Measurements from ENCODE around the gene CELA2B. TPM values are rescaled to one million over a fixed set of nuclear protein-coding genes. Genes with fewer than 3 reads are reported as not detected.

CELA2B gene
- total RNA-seq, 2 donors from 2014 or later = 333 to 1,481 TPM

GRCh38 chr1:15501208-15502032 is 25.5 kb downstream of the CELA2B start:
- H3K27ac ChIP-seq = peak overlapping the region in 2 of 4 donors; percentile 48 to 55
- H3K27me3 ChIP-seq = no peaks in the 10 kb centered on the region
- H3K4me1 ChIP-seq = peaks cover 20% of the 10 kb centered on the region
- no peaks in the 10 kb centered on the region for H3K36me3 ChIP-seq (replicated peaks in 1 of 2; ENCODE audit: insufficient read depth in 1 of 2, low read depth in 2 of 2)
- peak; percentile 67 for ATAC-seq
- 67% methylated on average over 17 of the region's 17 CpGs for WGBS, 2 donors
- TF ChIP-seq, protein P1, sequence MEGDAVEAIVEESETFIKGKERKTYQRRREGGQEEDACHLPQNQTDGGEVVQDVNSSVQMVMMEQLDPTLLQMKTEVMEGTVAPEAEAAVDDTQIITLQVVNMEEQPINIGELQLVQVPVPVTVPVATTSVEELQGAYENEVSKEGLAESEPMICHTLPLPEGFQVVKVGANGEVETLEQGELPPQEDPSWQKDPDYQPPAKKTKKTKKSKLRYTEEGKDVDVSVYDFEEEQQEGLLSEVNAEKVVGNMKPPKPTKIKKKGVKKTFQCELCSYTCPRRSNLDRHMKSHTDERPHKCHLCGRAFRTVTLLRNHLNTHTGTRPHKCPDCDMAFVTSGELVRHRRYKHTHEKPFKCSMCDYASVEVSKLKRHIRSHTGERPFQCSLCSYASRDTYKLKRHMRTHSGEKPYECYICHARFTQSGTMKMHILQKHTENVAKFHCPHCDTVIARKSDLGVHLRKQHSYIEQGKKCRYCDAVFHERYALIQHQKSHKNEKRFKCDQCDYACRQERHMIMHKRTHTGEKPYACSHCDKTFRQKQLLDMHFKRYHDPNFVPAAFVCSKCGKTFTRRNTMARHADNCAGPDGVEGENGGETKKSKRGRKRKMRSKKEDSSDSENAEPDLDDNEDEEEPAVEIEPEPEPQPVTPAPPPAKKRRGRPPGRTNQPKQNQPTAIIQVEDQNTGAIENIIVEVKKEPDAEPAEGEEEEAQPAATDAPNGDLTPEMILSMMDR (IDR thresholded peaks at IDR 0.05) = peak in 6 of 7 experiments; percentile 66 to 81 (median 69)
- TF ChIP-seq POLR2A (IDR thresholded peaks at IDR 0.05) = no peak
- DNase-seq = peak; percentile 72 to 85 (median 80)
- no peak overlapping the region for H3K4me3 ChIP-seq
- intact Hi-C loops (cut with DNase I) = no loop called here
- H3K9me3 ChIP-seq = no peaks in the 10 kb centered on the region

- Histone ChIP-seq H3K4me1 (peaks cover 36% of the 10 kb centered on the region), H3K27ac (no peak overlapping the region), H3K9me3 (no peaks in the 10 kb centered on the region), H3K36me3 (replicated peaks in 1 of 2; ENCODE audit: insufficient read depth in 1 of 2, low read depth in 2 of 2) (no peaks in the 10 kb centered on the region), H3K4me3 (no peak overlapping the region), H3K27me3 (no peaks in the 10 kb centered on the region)
- DNase-seq (no peak), ATAC-seq (no peak)
- no peak for TF ChIP-seq POLR2A (IDR thresholded peaks at IDR 0.05)
- intact Hi-C loops (cut with DNase I) = no loop called here
- WGBS, 2 donors = 79 to 100% methylated on average over 1 to 4 of the region's 4 CpGs
Measured at GRCh38 chr1:15504436-15504835, 28.5 kb downstream of the CELA2B start.

DNA sequence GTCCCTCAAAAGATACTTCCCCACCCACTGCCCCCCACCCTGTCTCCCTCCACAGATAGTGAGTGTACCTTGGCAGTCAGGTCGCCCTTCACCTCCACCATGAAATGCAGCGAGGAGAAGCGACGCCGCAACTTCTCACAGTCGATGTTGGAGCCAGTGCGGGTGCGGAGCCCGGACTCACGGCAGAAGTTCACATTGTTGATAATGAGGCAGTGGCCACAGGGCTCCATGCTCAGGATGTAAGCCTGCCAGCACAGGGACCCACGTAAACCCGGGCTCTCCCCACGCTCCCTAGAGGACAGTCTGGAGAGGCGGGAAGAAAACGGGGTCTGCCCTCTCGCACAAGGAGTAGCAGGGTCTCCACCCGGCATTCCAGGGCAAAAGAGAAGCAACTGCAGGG is 30.9 kb downstream of the CELA2B start:
- WGBS, 2 donors = 83% methylated on average over 15 to 17 of the region's 17 CpGs
- Histone ChIP-seq H3K27ac (peak overlapping the region in 2 of 4 donors; percentile 35 to 52), H3K4me1 (peaks cover 47% of the 10 kb centered on the region), H3K9me3 (no peaks in the 10 kb centered on the region), H3K27me3 (no peaks in the 10 kb centered on the region), H3K4me3 (no peak overlapping the region), H3K36me3 (replicated peaks in 1 of 2; ENCODE audit: insufficient read depth in 1 of 2, low read depth in 2 of 2) (no peaks in the 10 kb centered on the region)
- ATAC-seq = no peak
- no peak for DNase-seq
- no peak for TF ChIP-seq POLR2A (IDR thresholded peaks at IDR 0.05)
- TF ChIP-seq, protein P1 (IDR thresholded peaks at IDR 0.05) = no peak
- intact Hi-C loops (cut with DNase I) = no loop called here

GRCh38 chr1:15507278-15507677 is 31.4 kb downstream of the CELA2B start:
- Histone ChIP-seq H3K27me3 (no peaks in the 10 kb centered on the region), H3K4me1 (peaks cover 45% of the 10 kb centered on the region), H3K9me3 (no peaks in the 10 kb centered on the region), H3K36me3 (replicated peaks in 1 of 2; ENCODE audit: insufficient read depth in 1 of 2, low read depth in 2 of 2) (no peaks in the 10 kb centered on the region), H3K27ac (peak overlapping the region in 3 of 4 donors; percentile 35 to 52 (median 35)), H3K4me3 (no peak overlapping the region)
- 27 to 29% methylated on average over 5 of the region's 5 CpGs for WGBS, 2 donors
- DNase-seq (peak; percentile 52 to 73 (median 62)), ATAC-seq (peak; percentile 72)
- intact Hi-C loops (cut with DNase I) = no loop called here
- TF ChIP-seq, protein P1 (IDR thresholded peaks at IDR 0.05) = peak in 4 of 7 experiments; percentile 15 to 28 (median 22)
- TF ChIP-seq POLR2A (IDR thresholded peaks at IDR 0.05) = no peak

DNA sequence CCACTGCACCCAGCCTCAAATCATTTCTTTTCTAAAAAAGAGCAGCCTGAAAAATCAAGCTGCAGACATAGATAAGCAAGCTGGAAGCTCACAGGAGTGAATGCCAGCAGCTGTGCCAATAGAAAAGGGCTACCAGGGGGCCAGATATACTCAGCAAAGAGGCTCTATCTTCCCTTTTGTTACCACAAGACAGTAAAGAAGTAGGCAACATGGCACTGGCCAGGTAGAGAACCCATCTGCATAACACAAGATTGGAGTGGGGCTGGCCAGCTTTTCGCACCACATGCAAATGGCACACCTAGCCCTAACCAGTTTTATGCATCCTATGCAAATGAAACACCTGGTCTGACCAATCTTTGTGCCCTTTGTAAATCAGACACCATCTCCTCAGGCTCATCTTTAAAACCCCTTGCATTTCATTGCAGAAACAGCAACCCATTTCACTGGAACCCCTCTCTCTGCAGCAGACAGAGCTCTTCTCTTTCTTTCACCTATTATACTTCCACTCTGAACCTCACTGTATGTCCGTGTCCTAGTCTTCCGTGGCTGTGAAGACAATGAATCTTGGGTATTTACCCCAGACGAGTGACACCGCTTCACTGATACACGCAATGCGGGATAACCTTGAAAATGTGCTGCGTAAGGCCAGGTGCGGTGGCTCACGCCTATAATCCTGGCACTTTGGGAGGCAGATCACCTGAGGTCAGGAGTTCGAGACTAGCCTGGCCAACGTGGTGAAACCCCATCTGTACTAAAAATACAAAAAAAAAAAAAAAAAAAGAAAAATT is 33.0 kb downstream of the CELA2B start:
- intact Hi-C loops (cut with DNase I) = no loop called here
- peak in 1 of 4 donors; percentile 15 for DNase-seq

More for the DNA sequence above, 33.0 kb downstream of the CELA2B start:
- TF ChIP-seq, protein P1 (IDR thresholded peaks at IDR 0.05) = no peak
- Histone ChIP-seq H3K4me1 (peaks cover 45% of the 10 kb centered on the region), H3K9me3 (no peaks in the 10 kb centered on the region), H3K27me3 (no peaks in the 10 kb centered on the region), H3K36me3 (replicated peaks in 1 of 2; ENCODE audit: insufficient read depth in 1 of 2, low read depth in 2 of 2) (no peaks in the 10 kb centered on the region), H3K4me3 (no peak overlapping the region), H3K27ac (peak overlapping the region in 3 of 4 donors; percentile 20 to 52 (median 35))
- 34 to 46% methylated on average over 12 of the region's 12 CpGs for WGBS, 2 donors
- ATAC-seq = peak; percentile 15
